HG02610 (cell line): Measurements from ENCODE around the gene SREK1.
"Not testable (repeated sequence)": the region's sequence is repeated elsewhere in the genome, so short reads cannot be mapped to it uniquely, and the experiment has no call there.

Experiments
- ATAC-seq: cut with Tn5 transposase; IDR thresholded peaks from one replicate; pipeline ENCODE4 v1.9.1; 2021; ENCODE audit warnings: mild to moderate bottlenecking, moderate library complexity; ENCODE audit not compliant: unreplicated experiment

The SREK1 gene

GRCh38 chr5:66144074-66144833, at the start of gene SREK1:
Gene SREK1 (plus strand): TSS chr5:66144300. CDS start chr5:66144377, 77 bp downstream.
- ATAC-seq, result peak; percentile 86

GRCh38 chr5:66100851-66101250, 43.2 kb upstream of the SREK1 start:
- no peak for ATAC-seq

- no peak for ATAC-seq
Measured at GRCh38 chr5:66113160-66113559, 30.9 kb upstream of the SREK1 start.

- no peak for ATAC-seq
Measured at GRCh38 chr5:66118304-66118703, 25.8 kb upstream of the SREK1 start.

GRCh38 chr5:66122379-66123034, 21.6 kb upstream of the SREK1 start:
- no peak for ATAC-seq

GRCh38 chr5:66129144-66129543, 15.0 kb upstream of the SREK1 start:
- ATAC-seq, result no peak

GRCh38 chr5:66130493-66130892, 13.6 kb upstream of the SREK1 start:
- ATAC-seq, result no peak

GRCh38 chr5:66134407-66134861, 9.7 kb upstream of the SREK1 start:
- ATAC-seq, result no peak

- ATAC-seq, result no peak
Measured at GRCh38 chr5:66136053-66136452, 8.0 kb upstream of the SREK1 start.

GRCh38 chr5:66136944-66137343, 7.2 kb upstream of the SREK1 start:
- ATAC-seq, result not testable (repeated sequence)

- peak; percentile 40 for ATAC-seq
Measured at GRCh38 chr5:66138637-66139317, 5.3 kb upstream of the SREK1 start.

GRCh38 chr5:66139318-66139712, 4.8 kb upstream of the SREK1 start:
- no peak for ATAC-seq

- ATAC-seq, result no peak
Measured at GRCh38 chr5:66142417-66142816, 1.7 kb upstream of the SREK1 start.

- ATAC-seq, result peak; percentile 29
Measured at GRCh38 chr5:66143473-66144073, 527 bp upstream of the SREK1 start.

GRCh38 chr5:66144834-66145390, 812 bp downstream of the SREK1 start:
- ATAC-seq, result peak; percentile 35

GRCh38 chr5:66145737-66146136, 1.6 kb downstream of the SREK1 start:
- ATAC-seq, result no peak

GRCh38 chr5:66149950-66150349, 5.8 kb downstream of the SREK1 start:
- no peak for ATAC-seq

GRCh38 chr5:66151030-66151429, 6.9 kb downstream of the SREK1 start:
- ATAC-seq, result no peak

- ATAC-seq, result no peak
Measured at GRCh38 chr5:66151491-66151890, 7.4 kb downstream of the SREK1 start.

GRCh38 chr5:66157046-66157445, 12.9 kb downstream of the SREK1 start:
- ATAC-seq, result no peak

GRCh38 chr5:66161356-66161755, 17.3 kb downstream of the SREK1 start:
- no peak for ATAC-seq
